Measurements from ENCODE around the gene ASB16. TPM values are rescaled to one million over a fixed set of nuclear protein-coding genes. Genes with fewer than 3 reads are reported as not detected.

Gene ASB16
- total RNA-seq, 1 experiment from 2014 or later: 0.37 TPM

DNA sequence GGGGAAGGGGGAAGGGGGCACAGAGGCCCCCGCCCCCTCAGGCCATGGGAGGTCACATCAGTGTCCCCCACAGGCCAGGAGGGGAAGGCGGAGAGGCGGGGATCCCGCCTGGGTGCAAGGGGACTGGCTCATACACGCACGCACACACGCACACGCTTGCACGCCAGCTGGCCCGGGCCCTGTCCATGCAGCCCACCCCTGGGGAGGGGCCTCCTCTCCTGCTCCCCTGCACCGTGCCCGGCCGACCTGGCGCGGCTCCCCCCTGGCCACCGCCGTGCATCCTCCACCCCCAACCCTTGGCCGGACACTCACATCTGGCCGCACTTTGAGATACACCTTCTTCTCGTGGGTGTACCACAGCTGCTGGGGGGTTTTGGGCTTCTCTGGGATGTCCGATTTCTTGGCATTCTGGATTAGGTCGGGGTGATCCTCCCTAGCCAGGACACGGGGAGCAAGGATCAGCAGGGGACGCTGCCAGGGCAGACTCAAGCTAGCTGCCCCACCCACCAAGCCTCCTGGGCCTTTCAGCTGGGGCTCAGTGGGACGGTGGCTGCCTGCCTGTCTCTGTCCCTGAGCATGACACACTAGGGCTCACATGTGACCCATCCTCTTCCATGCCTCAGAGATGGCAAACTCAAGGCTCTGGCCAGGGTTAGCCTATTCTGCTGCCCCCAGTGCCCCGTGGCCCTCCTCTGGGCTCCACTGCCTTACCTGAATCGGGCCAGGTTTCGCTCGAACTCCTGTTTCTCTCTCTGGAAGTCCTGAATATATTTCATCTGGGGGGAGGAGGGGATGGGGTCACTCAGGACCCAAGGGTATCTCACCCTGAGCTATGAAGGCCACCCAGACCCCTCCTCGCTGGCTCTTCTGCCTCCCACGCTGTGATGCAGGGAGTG lies 42.3 kb downstream of the ASB16 start:
- intact Hi-C loops (cut with micrococcal nuclease): loop anchor here (10.0 kb wide), 1 partner anchor 312 kb away; no protein-coding TSS in a partner anchor
- H3K27ac ChIP-seq (ENCODE audit: low read depth, low read length): peak overlapping the region; percentile 7; the same call in 1 of the 2 replicates
- DNase-seq (ENCODE audit: low read depth, low spot score) (no peak), ATAC-seq (no peak)
- no peaks in the 10 kb centered on the region for H3K27me3 ChIP-seq (ENCODE audit: insufficient read depth, low read length)
- no peak overlapping the region for H3K4me2 ChIP-seq (ENCODE audit: low read length)
- peaks cover 26 to 47% of the 10 kb centered on the region in 2 experiments for H3K4me1 ChIP-seq (ENCODE audit: control insufficient read depth in 1 of 2, insufficient read depth in 2 of 2, low read length in 2 of 2)
- TF ChIP-seq POLR2AphosphoS5 (IDR thresholded peaks at IDR 0.05; ENCODE audit: low read depth, low read length) (0 out of 2 replicates have a peak, but pooled peaks have one; percentile 6), ZFX (IDR thresholded peaks at IDR 0.05) (no peak), SIN3A (IDR thresholded peaks at IDR 0.05; ENCODE audit: low read depth) (no peak), SP1 (IDR thresholded peaks at IDR 0.05; ENCODE audit: low read depth) (no peak)
- no TSS peak for BruUV-seq (replicated peaks)
- H3K9me3 ChIP-seq (ENCODE audit: control insufficient read depth in 1 of 2, insufficient read depth in 1 of 2, low read depth in 1 of 2, low read length in 2 of 2): no peaks in the 10 kb centered on the region
- POLR2A ChIA-PET: no interaction called here
- peaks cover 36% of the 10 kb centered on the region for H3K79me2 ChIP-seq (ENCODE audit: insufficient read depth, low read length)
- H4K20me1 ChIP-seq (ENCODE audit: insufficient read depth): no peaks in the 10 kb centered on the region
- H3K4me3 ChIP-seq (replicated peaks in 1 of 2; ENCODE audit: low read depth in 1 of 2, low read length in 2 of 2): no peak overlapping the region
- no peak overlapping the region for H3K9ac ChIP-seq (ENCODE audit: low read length)
- CTCF ChIA-PET: no interaction called here
- H2AFZ ChIP-seq (ENCODE audit: low read depth, low read length, poor library complexity, severe bottlenecking): no peak overlapping the region
- RAD21 ChIA-PET (ENCODE audit: low non-redundant PET in 1 of 2, low total read pairs in 2 of 2, uncharacterized antibody in 2 of 2, unreplicated experiment in 2 of 2): no interaction called here
- no peaks in the 10 kb centered on the region for H3K9me2 ChIP-seq (ENCODE audit: insufficient read depth)
- H3K36me3 ChIP-seq (ENCODE audit: control insufficient read depth in 1 of 2, insufficient read depth in 2 of 2, low read length in 2 of 2): peaks cover 23 to 56% of the 10 kb centered on the region in 2 experiments; a peak in 3 of 4 replicates

DNA sequence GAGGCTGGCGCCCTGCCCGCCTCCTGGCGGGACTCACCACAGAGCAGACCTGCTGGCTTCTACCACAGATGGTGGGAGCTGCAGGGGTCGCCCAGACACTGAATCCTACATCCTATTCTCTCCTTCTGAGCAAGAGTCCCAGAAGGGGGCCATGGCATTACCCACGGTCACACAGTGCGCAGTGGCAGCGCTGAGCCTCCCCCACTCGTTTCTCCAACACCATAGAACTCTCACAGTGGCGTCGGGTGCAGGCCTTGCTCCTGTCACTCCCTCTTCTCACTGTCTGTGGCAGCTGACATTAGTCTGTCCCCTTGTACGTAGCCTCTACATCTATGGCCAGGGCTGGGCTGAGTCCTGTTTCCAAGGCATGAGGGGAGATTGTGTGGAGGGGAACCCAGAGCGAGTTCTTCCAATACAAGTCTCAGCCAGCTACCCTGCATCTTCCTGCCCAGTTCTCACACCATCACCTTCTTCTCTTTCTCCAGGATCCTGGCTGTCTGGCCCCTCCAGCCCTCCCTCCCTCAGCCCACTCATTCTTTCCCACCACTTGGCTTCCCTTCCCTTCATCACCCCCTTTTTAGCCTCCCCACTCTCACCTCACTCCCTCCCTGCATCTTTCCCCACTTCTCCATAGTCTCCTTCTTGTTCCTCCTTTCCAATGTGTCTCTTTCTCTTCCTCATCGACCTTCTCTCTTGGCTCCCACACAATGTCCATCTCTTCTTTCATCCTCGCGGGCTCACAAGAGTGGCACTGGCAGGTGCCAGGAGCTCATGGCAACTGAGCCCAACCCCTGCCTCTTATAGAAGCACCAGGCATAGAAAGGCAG lies 43.1 kb downstream of the ASB16 start:
- no peak overlapping the region for H2AFZ ChIP-seq (ENCODE audit: low read depth, low read length, poor library complexity, severe bottlenecking)
- ATAC-seq (no peak), DNase-seq (ENCODE audit: low read depth, low spot score) (no peak)
- RAD21 ChIA-PET (ENCODE audit: low non-redundant PET in 1 of 2, low total read pairs in 2 of 2, uncharacterized antibody in 2 of 2, unreplicated experiment in 2 of 2): no interaction called here
- H3K36me3 ChIP-seq (ENCODE audit: control insufficient read depth in 1 of 2, insufficient read depth in 2 of 2, low read length in 2 of 2): peaks cover 23 to 53% of the 10 kb centered on the region in 2 experiments; a peak in 3 of 4 replicates
- peaks cover 41% of the 10 kb centered on the region for H3K79me2 ChIP-seq (ENCODE audit: insufficient read depth, low read length)
- POLR2A ChIA-PET: no interaction called here
- H3K27ac ChIP-seq (ENCODE audit: low read depth, low read length): peak overlapping the region; percentile 8; the same call in 1 of the 2 replicates
- no peak overlapping the region for H3K4me2 ChIP-seq (ENCODE audit: low read length)
- H3K27me3 ChIP-seq (ENCODE audit: insufficient read depth, low read length): no peaks in the 10 kb centered on the region
- no peaks in the 10 kb centered on the region for H4K20me1 ChIP-seq (ENCODE audit: insufficient read depth)
- H3K9me3 ChIP-seq (ENCODE audit: control insufficient read depth in 1 of 2, insufficient read depth in 1 of 2, low read depth in 1 of 2, low read length in 2 of 2): no peaks in the 10 kb centered on the region
- H3K9ac ChIP-seq (ENCODE audit: low read length): no peak overlapping the region
- no peak overlapping the region for H3K4me3 ChIP-seq (replicated peaks in 1 of 2; ENCODE audit: low read depth in 1 of 2, low read length in 2 of 2)
- no TSS peak for BruUV-seq (replicated peaks)
- intact Hi-C loops (cut with micrococcal nuclease): loop anchor here (10.0 kb wide), 1 partner anchor 311 kb away; no protein-coding TSS in a partner anchor
- peaks cover 21 to 40% of the 10 kb centered on the region in 2 experiments for H3K4me1 ChIP-seq (ENCODE audit: control insufficient read depth in 1 of 2, insufficient read depth in 2 of 2, low read length in 2 of 2)
- CTCF ChIA-PET: no interaction called here
- no peaks in the 10 kb centered on the region for H3K9me2 ChIP-seq (ENCODE audit: insufficient read depth)
- TF ChIP-seq POLR2AphosphoS5 (IDR thresholded peaks at IDR 0.05; ENCODE audit: low read depth, low read length) (peak; percentile 12; the same call in 1 of the 2 replicates), JUND (IDR thresholded peaks at IDR 0.05) (no peak)

All from HCT116 (cell line).